NCI-H2196 (cell line): ENCODE measurements around the gene EPB41L5.
A peak's percentile ranks its signal among the peaks of the same experiment; 100 is the strongest.
"Not testable (repeated sequence)": the region's sequence is repeated elsewhere in the genome, so short reads cannot be mapped to it uniquely, and the experiment has no call there.

Experiments used
- DNase-seq: peaks from one replicate; lab custom pipeline; 2025; ENCODE audit not compliant: unreplicated experiment; lab: John Stamatoyannopoulos, UW

EPB41L5 gene

GRCh38 chr2:120192280-120192679 lies 179.4 kb downstream of the EPB41L5 start:
- DNase-seq = no peak

DNA sequence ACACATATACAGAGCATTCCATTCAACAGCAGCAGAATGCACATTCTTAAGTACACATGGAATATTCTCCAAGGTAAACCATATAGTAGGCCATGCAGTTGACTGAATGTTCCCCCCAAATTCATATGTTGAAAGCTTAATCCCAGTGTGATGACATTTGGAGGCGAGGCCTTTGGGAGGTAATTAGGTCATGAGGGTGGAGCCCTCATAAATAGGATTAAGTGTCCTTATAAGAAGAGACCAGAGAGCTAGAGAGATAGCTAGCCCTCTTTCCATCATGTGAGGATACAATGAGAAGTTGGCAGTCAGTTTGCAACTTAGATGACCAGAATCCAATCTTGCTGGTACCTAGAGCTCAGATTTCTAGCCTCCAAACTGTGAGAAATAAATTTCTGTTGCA lies 182.7 kb downstream of the EPB41L5 start:
- DNase-seq = no peak

DNA sequence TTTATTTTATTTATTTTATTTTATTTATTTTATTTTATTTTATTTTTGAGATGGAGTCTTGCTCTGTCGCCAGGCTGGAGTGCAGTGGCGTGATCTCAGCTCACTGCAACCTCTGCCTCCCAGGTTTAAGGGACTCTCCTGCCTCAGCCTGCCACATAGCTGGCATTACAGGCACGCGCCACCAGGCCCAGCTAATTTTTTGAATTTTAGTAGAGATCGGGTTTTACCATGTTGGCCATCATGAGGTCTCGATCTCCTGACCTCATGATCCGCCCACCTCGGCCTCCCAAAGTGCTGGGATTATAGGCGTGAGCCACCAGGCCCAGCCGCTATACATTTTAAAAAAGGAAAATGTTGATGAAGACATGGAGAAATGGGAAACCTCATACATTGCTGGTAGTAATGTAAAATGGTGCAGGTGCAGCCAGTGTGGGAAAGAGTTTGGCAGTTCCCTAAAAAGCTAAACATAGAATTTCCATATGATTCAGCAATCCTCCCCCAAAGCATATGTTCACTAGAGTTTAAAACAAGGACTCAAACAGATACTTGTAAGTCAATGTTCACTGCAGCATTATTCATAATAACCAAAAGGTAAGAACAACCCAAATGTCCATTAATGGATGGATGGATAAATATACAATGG lies 187.1 kb downstream of the EPB41L5 start:
- not testable (repeated sequence) for DNase-seq

DNA sequence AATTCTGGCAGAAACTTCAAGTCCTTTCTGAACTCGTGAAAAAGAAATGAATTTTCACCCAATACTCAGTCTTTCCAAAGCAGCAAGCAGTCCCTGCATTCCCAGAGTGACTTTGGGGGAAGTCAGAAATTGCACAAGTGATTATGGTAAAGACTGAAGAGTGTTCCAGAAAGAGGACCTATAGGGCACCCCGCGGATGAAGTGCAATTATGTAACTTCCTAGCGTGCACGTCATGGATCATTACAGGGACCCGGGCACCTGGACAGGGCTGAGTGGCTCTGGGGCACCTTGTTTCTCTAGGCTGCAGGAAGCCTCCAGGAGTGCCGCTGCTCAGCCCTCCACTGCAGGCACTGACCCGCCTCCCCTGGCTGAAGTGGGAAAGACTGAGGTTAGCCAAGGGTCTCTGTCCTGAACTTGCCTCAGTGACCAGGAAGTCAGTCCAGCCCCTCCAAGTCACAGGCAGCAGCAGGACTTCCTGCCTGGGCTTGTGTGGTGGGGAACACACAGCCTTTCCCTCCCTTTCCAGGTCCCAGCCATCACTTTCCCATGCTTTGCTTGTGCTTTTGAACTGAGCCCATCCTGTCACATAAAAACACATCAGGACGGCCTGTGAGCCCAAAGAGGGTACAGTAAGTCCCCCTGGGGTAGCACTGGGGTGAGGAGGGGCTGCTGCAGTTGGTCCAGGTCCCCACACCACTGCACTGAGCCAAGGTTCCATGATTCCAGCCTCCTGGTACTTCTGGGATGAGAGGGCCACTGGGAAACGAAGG lies 190.6 kb downstream of the EPB41L5 start:
- DNase-seq = no peak

DNA sequence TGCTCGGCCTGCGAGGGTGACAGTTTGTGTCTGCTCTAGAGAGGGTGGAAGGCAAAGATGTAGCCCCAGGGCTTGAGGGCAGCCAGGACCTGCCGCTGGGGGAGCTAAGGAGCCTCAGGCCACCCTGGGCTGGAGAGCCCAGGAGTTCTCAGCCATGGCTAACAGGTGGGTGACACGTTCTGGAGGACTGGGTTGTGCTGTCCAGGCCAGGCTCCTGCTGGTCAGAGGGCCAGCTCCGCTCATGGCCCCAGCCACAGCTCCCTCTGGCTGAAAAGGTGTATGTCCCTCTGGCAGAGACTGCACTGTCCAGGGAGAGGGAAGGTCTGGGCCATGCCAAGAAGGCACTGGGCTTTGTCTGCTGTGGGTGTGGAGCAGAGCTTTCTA lies 191.1 kb downstream of the EPB41L5 start:
- no peak for DNase-seq

GRCh38 chr2:120204417-120204816 lies 191.5 kb downstream of the EPB41L5 start:
- DNase-seq = no peak

DNA sequence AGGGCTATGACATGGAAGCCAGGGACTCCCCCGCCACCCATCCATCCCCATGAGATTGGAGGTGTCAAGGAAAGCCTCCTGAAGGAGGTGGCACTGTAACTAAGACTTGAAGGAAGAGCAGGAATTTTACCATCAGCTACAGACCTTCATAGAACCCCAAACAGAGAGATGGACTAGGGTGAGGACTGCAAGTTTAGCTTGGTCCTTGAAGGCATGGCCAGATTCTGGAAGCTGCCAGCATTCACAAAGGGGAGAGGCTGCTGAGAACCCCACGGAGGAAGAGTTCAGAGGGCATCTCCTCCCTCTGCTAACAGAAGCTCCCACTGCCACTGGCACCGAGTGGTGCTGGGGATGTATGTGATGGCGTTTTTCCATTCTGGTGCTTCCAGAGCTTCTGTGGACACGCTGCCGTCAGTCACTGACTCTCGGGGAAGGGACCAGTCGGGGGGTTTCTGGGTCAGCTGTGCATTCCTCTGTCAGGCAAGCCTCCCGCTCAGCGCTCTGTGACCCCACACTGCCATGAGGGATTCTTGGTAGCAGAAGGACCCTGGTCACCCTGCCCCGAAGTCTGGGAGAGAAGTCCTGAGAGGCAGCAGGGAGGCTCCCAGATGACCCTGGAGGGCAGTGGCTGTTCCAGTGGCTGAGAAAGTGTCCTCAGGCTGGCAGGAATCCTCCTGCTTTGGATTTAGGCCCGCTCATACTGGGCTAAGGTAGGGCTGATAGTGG lies 192.2 kb downstream of the EPB41L5 start:
- no peak for DNase-seq

DNA sequence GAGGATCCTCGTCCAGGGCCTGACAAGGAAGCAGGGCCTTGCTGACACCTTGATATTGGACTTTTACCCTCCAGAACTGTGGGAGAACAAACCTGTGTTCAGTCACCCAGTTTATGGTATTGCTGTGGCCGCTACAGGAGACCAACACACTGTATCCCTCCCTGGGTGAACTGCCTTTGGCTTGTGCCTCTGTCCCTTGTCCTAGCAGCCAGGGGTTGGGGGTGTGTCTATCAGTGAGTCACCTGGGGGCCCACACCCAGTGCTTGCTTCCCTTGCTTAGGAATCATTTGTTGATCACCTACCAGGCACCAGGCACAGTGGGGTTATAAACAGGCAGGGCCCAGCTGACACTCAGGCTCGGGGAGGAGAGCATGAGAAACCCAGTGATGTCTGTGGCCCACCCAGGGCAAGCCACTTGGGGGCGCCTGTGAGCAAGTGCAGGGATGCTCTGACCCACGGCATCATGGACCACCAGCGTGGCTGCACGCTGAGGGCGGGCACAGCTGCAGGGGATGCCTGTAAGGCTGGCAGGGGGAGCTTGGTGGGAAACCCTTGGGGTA lies 193.2 kb downstream of the EPB41L5 start:
- no peak for DNase-seq

GRCh38 chr2:120208381-120209353 lies 195.8 kb downstream of the EPB41L5 start:
- no peak for DNase-seq

DNA sequence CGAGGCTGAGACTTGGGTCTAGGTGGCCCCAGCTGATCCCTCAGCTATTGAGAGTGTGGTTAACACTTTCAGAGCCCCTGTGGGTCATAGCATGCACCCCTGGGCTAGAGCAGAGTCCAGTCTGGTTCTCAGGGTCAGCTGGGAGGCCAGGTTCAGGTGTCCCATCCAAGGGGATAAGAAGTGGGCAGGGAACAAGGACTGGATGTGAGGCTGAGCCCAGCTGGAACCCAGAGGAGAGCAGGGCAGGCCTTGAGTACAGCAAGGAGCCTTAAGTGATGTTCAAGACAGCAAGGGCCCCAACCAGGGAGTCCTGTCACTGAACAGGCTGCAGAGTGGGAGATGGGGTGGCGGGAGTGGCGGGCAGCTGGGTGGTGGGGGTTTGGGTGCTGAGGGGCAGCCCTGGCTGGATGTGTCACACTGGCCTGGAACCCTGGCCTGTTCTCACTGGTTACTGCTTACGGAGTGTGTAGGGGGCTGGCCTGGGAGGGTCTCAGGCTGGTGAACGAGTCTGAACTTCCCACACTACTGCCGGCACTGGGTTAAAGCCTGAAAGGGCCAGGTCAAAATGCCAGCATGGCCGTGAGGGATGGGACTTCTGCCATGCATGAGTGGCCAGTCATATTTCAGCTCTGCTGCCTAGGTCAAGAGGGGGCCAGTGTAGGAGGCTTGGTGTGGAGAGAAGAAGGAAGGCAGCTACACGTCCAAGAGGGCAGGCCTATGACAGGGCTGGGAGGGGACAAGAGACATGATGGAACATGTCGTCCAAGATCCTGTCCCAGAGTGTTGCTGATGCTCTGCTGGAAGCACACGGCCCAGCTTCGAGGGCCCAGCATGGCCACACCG lies 196.8 kb downstream of the EPB41L5 start:
- DNase-seq = no peak

- no peak for DNase-seq
These were observed 197.4 kb downstream of the EPB41L5 start for GRCh38 chr2:120210270-120210693.

GRCh38 chr2:120218181-120218580 lies 205.3 kb downstream of the EPB41L5 start:
- no peak for DNase-seq

DNA sequence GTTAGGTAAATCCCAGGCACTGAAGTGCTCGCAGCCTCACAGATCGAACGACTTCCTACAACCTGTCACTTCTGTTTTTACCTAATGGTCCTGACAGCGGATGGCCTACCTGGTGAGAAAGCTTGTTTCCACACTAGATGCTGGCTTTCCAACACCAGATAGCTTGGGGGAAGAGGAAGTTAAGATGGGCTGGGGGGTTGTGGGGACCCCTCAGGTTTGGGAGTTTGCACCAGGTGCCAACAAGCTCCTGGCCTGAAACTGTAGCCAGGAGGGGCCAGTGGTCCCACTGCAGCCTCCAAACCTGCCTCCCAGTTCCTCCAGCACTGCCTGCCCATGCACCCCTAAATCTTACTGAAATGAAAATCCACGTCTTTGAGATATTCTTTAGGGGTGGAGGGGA lies 206.4 kb downstream of the EPB41L5 start:
- no peak for DNase-seq

DNA sequence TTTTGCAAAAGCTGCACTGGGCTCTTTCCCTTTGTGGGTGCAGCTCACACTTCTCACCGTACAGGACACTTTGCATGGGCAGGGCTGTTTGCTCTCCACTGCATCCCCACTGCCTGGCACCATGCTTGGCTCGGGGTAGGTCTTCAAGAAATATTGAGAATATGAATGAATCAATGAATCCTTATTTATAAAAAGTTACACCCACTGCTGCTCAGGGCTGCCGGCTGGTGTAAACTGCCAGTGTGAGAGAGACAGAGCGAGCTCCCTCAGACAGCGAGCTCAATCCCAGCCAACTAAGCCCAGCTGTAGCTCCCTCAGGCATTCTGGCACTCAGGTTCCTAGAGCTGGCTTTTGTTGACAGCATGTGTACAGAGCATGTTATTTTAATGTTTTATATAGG lies 206.9 kb downstream of the EPB41L5 start:
- no peak for DNase-seq

- DNase-seq = no peak
These were observed 207.9 kb downstream of the EPB41L5 start for GRCh38 chr2:120220756-120221155.

- DNase-seq = no peak
These were observed 208.7 kb downstream of the EPB41L5 start for GRCh38 chr2:120221616-120222015.

- DNase-seq = no peak
These were observed 209.5 kb downstream of the EPB41L5 start for GRCh38 chr2:120222186-120223033.

- peak; percentile 93 for DNase-seq
These were observed 210.4 kb downstream of the EPB41L5 start, which contains the start of gene TMEM185B for GRCh38 chr2:120223034-120223912. TSS of gene TMEM185B (minus strand) at chr2:120223400. CDS start at chr2:120222976, 424 bp downstream.
